ENCODE data around the gene RPL28.

RPL28 gene

DNA sequence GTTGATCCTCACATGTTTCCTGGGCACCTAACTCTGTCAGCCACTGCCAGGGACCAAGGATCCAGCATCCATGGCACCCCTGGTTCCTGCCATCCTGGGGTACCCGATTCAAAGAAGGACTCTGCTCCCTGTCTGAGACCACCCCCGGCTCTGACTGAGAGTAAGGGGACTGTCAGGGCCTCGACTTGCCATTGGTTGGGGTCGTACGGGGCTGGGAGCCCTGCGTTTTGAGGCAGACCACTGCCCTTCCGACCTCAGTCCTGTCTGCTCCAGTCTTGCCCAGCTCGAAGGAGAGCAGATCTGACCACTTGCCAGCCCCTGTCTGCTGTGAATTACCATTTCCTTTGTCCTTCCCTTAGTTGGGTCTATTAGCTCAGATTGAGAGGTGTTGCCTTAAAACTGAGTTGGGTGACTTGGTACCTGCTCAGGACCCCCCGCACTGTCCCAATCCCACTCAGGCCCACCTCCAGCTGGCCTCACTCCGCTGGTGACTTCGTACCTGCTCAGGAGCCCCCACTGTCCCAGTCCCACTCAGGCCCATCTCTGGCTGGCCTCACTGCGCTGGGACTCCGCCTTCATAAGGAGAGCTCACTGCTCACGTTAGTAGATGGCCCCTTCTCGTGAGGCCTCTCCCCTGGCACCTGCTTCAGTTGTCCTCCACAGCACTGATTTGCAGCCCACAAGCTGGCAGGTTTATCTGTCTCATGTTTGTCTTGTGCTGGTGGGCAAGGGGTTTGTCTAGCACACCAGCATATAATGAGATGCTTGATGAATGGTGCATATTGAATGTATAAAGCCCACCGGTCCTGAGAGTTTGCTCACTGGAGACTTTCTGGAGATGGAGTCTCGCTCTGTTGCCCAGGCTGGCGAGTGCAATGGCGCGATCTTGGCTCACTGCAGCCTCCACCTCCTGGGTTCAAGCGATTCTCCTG, 3.9 kb downstream of the RPL28 start:
- no peaks in the 10 kb centered on the region for H3K9me3 ChIP-seq (ENCODE audit: severe bottlenecking)
- no peak for DNase-seq
- peaks cover 57% of the 10 kb centered on the region for H3K36me3 ChIP-seq
- no peak overlapping the region; the same call in 1 of the 2 replicates for H3K27ac ChIP-seq
- TF ChIP-seq CTCF (IDR thresholded peaks at IDR 0.05; ENCODE audit: low read depth, low read length): no peak
- no peaks in the 10 kb centered on the region for H3K27me3 ChIP-seq (ENCODE audit: insufficient read depth, low read depth, severe bottlenecking)
- H3K4me3 ChIP-seq (ENCODE audit: low read depth, low read length): no peak overlapping the region

DNA sequence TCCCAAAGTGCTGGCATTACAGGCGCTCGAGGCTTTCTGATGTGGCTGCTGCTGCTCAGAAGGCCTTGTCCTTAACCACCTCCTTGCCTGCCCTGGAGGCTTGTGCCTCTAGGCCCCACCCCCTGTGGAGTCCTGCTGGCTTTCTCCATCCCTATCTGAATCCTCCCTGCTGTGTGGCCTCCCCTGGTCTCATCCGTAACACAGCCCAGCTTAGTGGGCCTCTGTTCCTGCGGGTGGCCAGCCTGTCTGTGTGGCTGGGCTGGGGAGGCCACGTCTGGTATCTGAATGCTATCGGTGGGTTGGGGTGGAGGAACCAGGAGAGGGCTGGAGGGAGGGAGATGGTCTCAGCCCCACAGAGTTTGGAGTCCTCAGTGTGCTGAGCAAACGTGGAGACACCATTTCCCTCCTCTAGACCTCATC, 4.7 kb downstream of the RPL28 start:
- Histone ChIP-seq H3K36me3 (peaks cover 57% of the 10 kb centered on the region), H3K27me3 (ENCODE audit: insufficient read depth, low read depth, severe bottlenecking) (no peaks in the 10 kb centered on the region), H3K4me3 (ENCODE audit: low read depth, low read length) (no peak overlapping the region), H3K27ac (peak overlapping the region; percentile 30), H3K9me3 (ENCODE audit: severe bottlenecking) (no peaks in the 10 kb centered on the region)
- no peak for TF ChIP-seq CTCF (IDR thresholded peaks at IDR 0.05; ENCODE audit: low read depth, low read length)
- peak; percentile 80 for DNase-seq

DNA sequence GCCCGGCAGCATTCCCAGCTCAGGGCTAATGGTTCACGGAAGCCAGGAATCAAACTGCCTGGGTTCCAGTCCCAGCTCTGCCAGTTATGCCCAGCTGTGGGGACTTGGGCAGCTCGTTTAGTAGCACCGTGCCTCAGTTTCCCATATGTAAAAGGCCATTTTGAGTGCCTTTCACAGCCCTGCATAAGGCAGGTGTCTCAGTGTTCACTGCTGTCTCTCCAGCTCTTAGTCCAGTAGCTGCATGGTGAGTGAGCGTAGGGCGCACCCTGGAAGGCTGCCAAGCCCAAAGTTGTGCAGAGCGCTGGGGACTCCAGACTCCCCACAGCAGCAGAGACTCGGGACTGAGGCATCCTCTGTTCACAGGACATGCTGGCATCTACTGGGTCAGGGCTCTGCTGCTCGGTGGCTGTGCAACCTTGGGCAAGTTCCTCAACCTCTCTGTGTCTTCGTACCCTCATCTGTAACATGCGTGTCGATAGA, 5.5 kb downstream of the RPL28 start:
- Histone ChIP-seq H3K36me3 (peaks cover 56% of the 10 kb centered on the region), H3K27ac (no peak overlapping the region)
- DNase-seq: no peak

DNA sequence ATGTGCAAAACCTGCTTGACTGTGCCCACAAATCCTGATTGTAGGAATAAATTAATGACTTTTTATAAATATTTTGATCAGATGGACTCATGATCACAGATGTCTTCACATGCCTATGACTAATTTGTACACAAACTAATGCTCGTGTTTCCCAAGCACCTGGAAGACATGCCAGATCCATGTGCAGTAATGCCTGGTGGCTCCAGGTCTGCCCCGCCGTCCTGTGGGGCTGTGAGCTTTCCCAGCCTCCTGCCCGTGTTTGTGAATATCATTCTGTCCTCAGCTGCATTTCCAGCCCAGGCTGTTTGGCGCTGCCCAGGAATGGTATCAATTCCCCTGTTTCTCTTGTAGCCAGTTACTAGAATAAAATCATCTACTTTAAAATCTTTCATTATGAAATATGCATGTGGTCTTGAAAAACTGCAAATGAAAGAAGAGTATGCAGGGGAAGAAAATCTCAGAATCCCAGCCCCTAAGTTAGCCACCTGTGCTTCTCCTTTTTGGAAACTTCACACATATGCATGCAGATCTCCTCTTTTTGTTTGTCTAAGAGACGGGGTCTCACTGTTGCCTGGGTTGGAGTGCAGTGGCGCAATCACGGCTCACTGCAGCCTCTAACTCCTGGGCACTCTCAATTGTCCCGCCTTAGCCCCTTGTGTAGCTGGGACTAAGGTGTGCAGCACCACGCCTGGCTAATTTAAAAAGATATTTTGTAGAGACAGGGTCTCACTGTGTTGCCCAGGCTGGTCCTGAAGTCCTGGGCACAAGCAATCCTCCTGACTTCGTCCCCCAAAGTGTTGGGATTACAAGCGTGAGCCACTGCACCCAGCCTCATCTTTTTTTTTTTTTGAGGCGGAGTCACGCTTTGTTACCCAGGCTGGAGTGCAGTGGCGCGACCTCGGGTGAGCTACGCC, 6.2 kb downstream of the RPL28 start:
- no peaks in the 10 kb centered on the region for H3K27me3 ChIP-seq (ENCODE audit: insufficient read depth, low read depth, severe bottlenecking)
- H3K9me3 ChIP-seq (ENCODE audit: severe bottlenecking): no peaks in the 10 kb centered on the region
- no peak overlapping the region for H3K4me3 ChIP-seq (ENCODE audit: low read depth, low read length)
- TF ChIP-seq CTCF (IDR thresholded peaks at IDR 0.05; ENCODE audit: low read depth, low read length): no peak
- no peak for DNase-seq
- H3K27ac ChIP-seq: no peak overlapping the region
- peaks cover 48% of the 10 kb centered on the region for H3K36me3 ChIP-seq

More for the DNA sequence above, 5.5 kb downstream of the RPL28 start:
- Histone ChIP-seq H3K4me3 (ENCODE audit: low read depth, low read length) (no peak overlapping the region), H3K9me3 (ENCODE audit: severe bottlenecking) (no peaks in the 10 kb centered on the region), H3K27me3 (ENCODE audit: insufficient read depth, low read depth, severe bottlenecking) (no peaks in the 10 kb centered on the region)
- TF ChIP-seq CTCF (IDR thresholded peaks at IDR 0.05; ENCODE audit: low read depth, low read length): no peak

DNA sequence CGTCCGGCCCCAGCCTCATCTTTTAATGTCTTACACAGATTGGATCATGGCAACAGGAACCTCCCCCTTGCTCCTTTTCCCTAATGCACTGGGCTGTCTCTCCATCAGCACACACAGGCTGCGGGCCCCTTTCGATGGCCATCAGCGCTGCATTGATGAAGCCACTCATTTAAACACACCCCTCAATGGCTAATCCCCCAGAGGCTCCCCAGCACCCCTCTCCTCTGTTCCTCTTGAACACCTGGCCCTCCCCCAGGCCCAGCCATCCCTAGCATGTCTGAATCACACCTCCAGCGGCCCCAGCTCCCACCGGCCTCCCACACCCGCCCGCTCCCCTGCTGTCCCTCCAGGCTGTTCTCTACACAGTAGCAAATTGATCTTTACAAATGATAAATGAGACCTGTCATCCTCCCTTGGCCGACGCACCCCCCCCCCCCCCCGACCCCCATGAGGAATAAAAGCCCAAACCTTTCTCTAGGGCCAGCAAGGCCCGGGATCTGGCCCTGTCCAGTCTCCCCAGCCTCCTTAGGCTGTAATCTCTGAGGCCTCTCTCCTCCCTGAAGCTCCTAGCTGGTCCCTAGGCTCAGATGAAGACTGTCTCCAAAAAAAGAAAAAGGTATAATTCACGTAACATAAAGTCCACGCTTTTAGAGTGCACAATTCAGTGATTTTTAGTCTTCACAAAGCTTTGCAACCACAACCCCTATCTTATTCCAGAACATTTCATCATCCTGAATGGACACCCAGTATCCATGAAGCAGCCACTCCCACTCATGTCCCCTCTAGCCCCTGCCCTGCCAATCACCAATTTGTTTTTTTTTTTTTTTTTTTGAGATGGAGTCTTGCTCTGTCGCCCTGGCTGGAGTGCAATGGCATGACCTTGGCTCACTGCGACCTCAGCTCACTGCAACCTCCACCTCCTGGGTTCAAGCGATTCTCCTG, 7.4 kb downstream of the RPL28 start:
- Histone ChIP-seq H3K27ac (no peak overlapping the region), H3K27me3 (ENCODE audit: insufficient read depth, low read depth, severe bottlenecking) (no peaks in the 10 kb centered on the region), H3K36me3 (peaks cover 37% of the 10 kb centered on the region), H3K9me3 (ENCODE audit: severe bottlenecking) (no peaks in the 10 kb centered on the region), H3K4me3 (ENCODE audit: low read depth, low read length) (no peak overlapping the region)
- no peak for TF ChIP-seq CTCF (IDR thresholded peaks at IDR 0.05; ENCODE audit: low read depth, low read length)
- DNase-seq: peak; percentile 23

Measured in WERI-Rb-1 (cell line).